HG03571 (cell line): ENCODE measurements around the gene TERT.

Source experiments
- ATAC-seq: cut with Tn5 transposase; IDR thresholded peaks from one replicate; pipeline ENCODE4 v1.9.1; 2021; ENCODE audit not compliant: unreplicated experiment

TERT gene

GRCh38 chr5:1222621-1223277 is 72.1 kb downstream of the TERT start:
- ATAC-seq = no peak

GRCh38 chr5:1222147-1222546 is 72.7 kb downstream of the TERT start:
- ATAC-seq = no peak

- no peak for ATAC-seq
Observed at GRCh38 chr5:1221721-1222120, 73.1 kb downstream of the TERT start.

GRCh38 chr5:1220831-1221230 is 74.0 kb downstream of the TERT start:
- no peak for ATAC-seq

GRCh38 chr5:1220351-1220750 is 74.5 kb downstream of the TERT start:
- no peak for ATAC-seq

GRCh38 chr5:1219768-1220100 is 75.1 kb downstream of the TERT start:
- no peak for ATAC-seq

GRCh38 chr5:1219098-1219767 is 75.6 kb downstream of the TERT start:
- no peak for ATAC-seq

GRCh38 chr5:1218351-1219080 is 76.4 kb downstream of the TERT start:
- no peak for ATAC-seq

- no peak for ATAC-seq
Observed at GRCh38 chr5:1217596-1218206, 77.2 kb downstream of the TERT start.

- ATAC-seq = no peak
Observed at GRCh38 chr5:1216918-1217295, 78.0 kb downstream of the TERT start.

- ATAC-seq = no peak
Observed at GRCh38 chr5:1216211-1216917, 78.5 kb downstream of the TERT start.

- ATAC-seq = no peak
Observed at GRCh38 chr5:1215320-1216096, 79.4 kb downstream of the TERT start.

- ATAC-seq = no peak
Observed at GRCh38 chr5:1214936-1215220, 80.0 kb downstream of the TERT start.

GRCh38 chr5:1214163-1214935 is 80.5 kb downstream of the TERT start:
- ATAC-seq = no peak

- ATAC-seq = no peak
Observed at GRCh38 chr5:1213508-1214162, 81.2 kb downstream of the TERT start.

GRCh38 chr5:1212881-1213280 is 82.0 kb downstream of the TERT start:
- no peak for ATAC-seq

GRCh38 chr5:1212271-1212670 is 82.6 kb downstream of the TERT start:
- ATAC-seq = no peak

- no peak for ATAC-seq
Observed at GRCh38 chr5:1211701-1212100, 83.2 kb downstream of the TERT start.

GRCh38 chr5:1210832-1211251 is 84.0 kb downstream of the TERT start:
- no peak for ATAC-seq
